GM12872 (cell line): Measurements from ENCODE around the gene PRR33.

ENCODE experiments used
- CTCF ChIP-seq: IDR thresholded peaks from 3 replicates; pipeline ENCODE4 v1.5.1; 2011; ENCODE audit warnings: low read depth, mild to moderate bottlenecking, low read length, moderate library complexity; ENCODE audit not compliant: insufficient read depth

Gene PRR33

GRCh38 chr11:1893581-1894359 lies 2.1 kb upstream of the PRR33 start:
- no peak for TF ChIP-seq CTCF

GRCh38 chr11:1892558-1892957 lies 863 bp upstream of the PRR33 start:
- TF ChIP-seq CTCF: no peak

GRCh38 chr11:1892116-1892515 lies 421 bp upstream of the PRR33 start:
- TF ChIP-seq CTCF: no peak

- no peak for TF ChIP-seq CTCF
Measured at GRCh38 chr11:1890856-1891830, 552 bp downstream of the PRR33 start.

- no peak for TF ChIP-seq CTCF
Measured at GRCh38 chr11:1889941-1890855, 1.5 kb downstream of the PRR33 start.

GRCh38 chr11:1889224-1889930 lies 2.3 kb downstream of the PRR33 start:
- TF ChIP-seq CTCF: no peak
